GM23338 (cell line): ENCODE measurements around the gene UEVLD. TPM values are rescaled to one million over a fixed set of nuclear protein-coding genes. Genes with fewer than 3 reads are reported as not detected.

Experiments
- ATAC-seq: fragments of 200-7000 bp; cut with Tn5 transposase; 3 replicates; pipeline ENCODE4 v1.9.1; 2020
- DNase-seq: peaks from one replicate; pipeline ENCODE4 v3.0.0-alpha.2; 2015; ENCODE audit warnings: low spot score
- H2AFZ ChIP-seq: fragments of 200-600 bp; sonication (generic); 2 replicates; pipeline ENCODE4 v1.8.0; 2016; ENCODE audit warnings: antibody characterized with exemption, mild to moderate bottlenecking, moderate library complexity
- H3F3A ChIP-seq: fragments of 200-600 bp; sonication (generic); replicated peaks from 2 replicates; pipeline ENCODE4 v1.8.0; 2017; ENCODE audit warnings: antibody characterized with exemption, mixed run types, low read depth
- H3K27ac ChIP-seq: fragments of 200-600 bp; sonication (generic); 2 replicates; pipeline ENCODE4 v1.6.1; 2016; ENCODE audit warnings: low read depth
- H3K27me3 ChIP-seq: fragments of 200-600 bp; sonication (generic); 2 replicates; pipeline ENCODE4 v1.8.0; 2016; ENCODE audit warnings: mild to moderate bottlenecking, mixed run types, moderate library complexity; ENCODE audit not compliant: insufficient read depth
- H3K36me3 ChIP-seq: fragments of 200-600 bp; sonication (generic); 2 replicates; pipeline ENCODE4 v1.8.0; 2016; ENCODE audit warnings: mild to moderate bottlenecking; ENCODE audit not compliant: insufficient read depth
- H3K4me1 ChIP-seq: fragments of 200-600 bp; sonication (generic); 2 replicates; pipeline ENCODE4 v1.8.0; 2016; ENCODE audit warnings: mild to moderate bottlenecking, moderate library complexity; ENCODE audit not compliant: insufficient read depth
- H3K4me2 ChIP-seq: fragments of 200-600 bp; sonication (generic); 2 replicates; pipeline ENCODE4 v1.7.1; 2017; ENCODE audit warnings: mixed run types
- H3K4me3 ChIP-seq: fragments of 200-600 bp; sonication (generic); 2 replicates; pipeline ENCODE4 v1.6.1; 2016; ENCODE audit warnings: mixed run types
- H3K79me2 ChIP-seq: fragments of 200-600 bp; sonication (generic); replicated peaks from 2 replicates; pipeline ENCODE4 v1.8.0; 2017; ENCODE audit warnings: mild to moderate bottlenecking; ENCODE audit not compliant: insufficient read depth
- H3K9me2 ChIP-seq: fragments of 200-600 bp; sonication (generic); 2 replicates; pipeline ENCODE4 v1.8.0; 2017; ENCODE audit not compliant: insufficient read depth
- H4K20me1 ChIP-seq: fragments of 200-600 bp; sonication (generic); replicated peaks from 2 replicates; pipeline ENCODE4 v1.8.0; 2017; ENCODE audit warnings: mild to moderate bottlenecking; ENCODE audit not compliant: insufficient read depth
- H3K27ac Mint-ChIP-seq: 2 replicates; pipeline ENCODE4 v1.8.0; 2020; ENCODE audit warnings: inconsistent platforms, mild to moderate bottlenecking, moderate library complexity, mixed read lengths
- H3K27me3 Mint-ChIP-seq: 3 replicates; pipeline ENCODE4 v1.8.0; 2022; ENCODE audit warnings: low read depth, mild to moderate bottlenecking, moderate library complexity, mixed read lengths, inconsistent platforms; ENCODE audit not compliant: insufficient read depth, poor library complexity
- H3K36me3 Mint-ChIP-seq: 3 replicates; pipeline ENCODE4 v1.8.0; 2021; ENCODE audit warnings: low read depth, mild to moderate bottlenecking, inconsistent platforms, moderate library complexity, mixed read lengths
- H3K4me1 Mint-ChIP-seq: 3 replicates; pipeline ENCODE4 v1.8.0; 2020; ENCODE audit warnings: mild to moderate bottlenecking, inconsistent platforms, mixed read lengths
- H3K4me3 Mint-ChIP-seq: 3 replicates; pipeline ENCODE4 v1.8.0; 2021; ENCODE audit warnings: moderate library complexity, mild to moderate bottlenecking, inconsistent platforms, mixed read lengths
- H3K9me3 Mint-ChIP-seq: 3 replicates; pipeline ENCODE4 v1.8.0; 2020; ENCODE audit warnings: moderate library complexity, mild to moderate bottlenecking, inconsistent platforms, mixed read lengths
- CREB1 ChIP-seq: fragments of 250-450 bp; sonication (Bioruptor Pico); IDR thresholded peaks from 2 replicates; pipeline ENCODE4 v1.5.0; 2020; ENCODE audit warnings: low read depth, mild to moderate bottlenecking, moderate library complexity
- EZH2 ChIP-seq: fragments of 200-600 bp; sonication (generic); IDR thresholded peaks from one replicate; pipeline ENCODE4 v1.8.0; 2017; ENCODE audit warnings: antibody characterized with exemption, mild to moderate bottlenecking, low read depth; ENCODE audit not compliant: unreplicated experiment
- EZH2phosphoT487 ChIP-seq: fragments of 200-600 bp; sonication (generic); IDR thresholded peaks from one replicate; pipeline ENCODE4 v1.8.1; 2018; ENCODE audit warnings: antibody characterized with exemption; ENCODE audit not compliant: unreplicated experiment
- JUNB ChIP-seq: IDR thresholded peaks from one replicate; pipeline ENCODE4 v1.6.1; 2016; ENCODE audit warnings: antibody characterized with exemption; ENCODE audit not compliant: unreplicated experiment
- POLR2AphosphoS5 ChIP-seq: IDR thresholded peaks from 2 replicates; pipeline ENCODE4 v1.6.1; 2016; ENCODE audit warnings: antibody characterized with exemption, low read depth
- STAT1 ChIP-seq: IDR thresholded peaks from one replicate; pipeline ENCODE4 v1.6.1; 2016; ENCODE audit warnings: antibody characterized with exemption; ENCODE audit not compliant: unreplicated experiment
- ZNF114 ChIP-seq: fragments of 250-450 bp; sonication (Bioruptor Pico); IDR thresholded peaks from 2 replicates; pipeline ENCODE4 v1.5.0; 2020; ENCODE audit warnings: mild to moderate bottlenecking, moderate library complexity
- ZNF331 ChIP-seq: fragments of 250-450 bp; sonication (Bioruptor Pico); IDR thresholded peaks from 2 replicates; pipeline ENCODE4 v1.5.0; 2020; ENCODE audit warnings: low read depth, mild to moderate bottlenecking, moderate library complexity
- polyA plus RNA-seq: library from polyadenylated mRNA; unstranded; fragments of >200 nt; fragmentation: Nextera tagmentation; extraction: Ambion mirVana; gene quantifications from 2 replicates; pipeline ENCODE4 v1.2.1, GENCODE V29; 2016
- total RNA-seq: library from RNA; depleted of rRNA; stranded (reverse); fragments of >200 nt; shearing (Covaris generic); gene quantifications from 2 replicates; pipeline ENCODE4 v1.2.3, GENCODE V29; 2014
- TF ChIP-seq, protein P1 (sequence below), 2 experiments: fragments of 200-600 bp in 1 of 2; sonication (generic) in 1 of 2; conservative IDR thresholded peaks; 2 replicates each; pipeline versions ENCODE4 v1.5.1 to v1.6.1; 2016 to 2017; ENCODE audit warnings: antibody characterized with exemption in 2 of 2, low read depth in 2 of 2, mild to moderate bottlenecking in 2 of 2, moderate library complexity in 1 of 2
- TF ChIP-seq, protein P2 (sequence below): IDR thresholded peaks from one replicate; pipeline ENCODE4 v1.6.1; 2018; ENCODE audit warnings: antibody characterized with exemption; ENCODE audit not compliant: unreplicated experiment
- TF ChIP-seq, protein P3 (sequence below): IDR thresholded peaks from 2 replicates; pipeline ENCODE4 v1.6.1; 2016; ENCODE audit warnings: antibody characterized with exemption

Gene UEVLD
- total and polyA plus RNA-seq, 2 experiments from 2014 or later = 10.2 to 11.8 TPM

DNA sequence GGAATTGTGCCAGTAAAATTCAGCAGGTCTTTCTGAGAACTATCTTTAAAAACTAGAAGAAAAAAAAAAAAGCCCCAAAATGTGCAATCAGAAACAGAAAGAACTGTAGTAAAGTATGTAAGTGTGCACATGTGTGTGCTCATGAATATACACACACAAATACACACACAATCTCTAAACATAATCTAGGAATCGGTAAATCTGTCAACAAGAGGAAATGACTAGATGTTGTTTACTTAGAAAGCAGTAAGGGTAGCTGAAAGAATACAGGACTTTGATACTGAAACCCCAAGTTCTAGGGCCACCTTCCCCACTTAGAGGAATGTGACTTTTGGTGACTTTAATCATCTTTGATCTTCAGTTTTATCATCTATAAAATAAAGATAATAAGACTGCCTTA is 13.2 kb downstream of the UEVLD start (continued):
- TF ChIP-seq, protein P1, sequence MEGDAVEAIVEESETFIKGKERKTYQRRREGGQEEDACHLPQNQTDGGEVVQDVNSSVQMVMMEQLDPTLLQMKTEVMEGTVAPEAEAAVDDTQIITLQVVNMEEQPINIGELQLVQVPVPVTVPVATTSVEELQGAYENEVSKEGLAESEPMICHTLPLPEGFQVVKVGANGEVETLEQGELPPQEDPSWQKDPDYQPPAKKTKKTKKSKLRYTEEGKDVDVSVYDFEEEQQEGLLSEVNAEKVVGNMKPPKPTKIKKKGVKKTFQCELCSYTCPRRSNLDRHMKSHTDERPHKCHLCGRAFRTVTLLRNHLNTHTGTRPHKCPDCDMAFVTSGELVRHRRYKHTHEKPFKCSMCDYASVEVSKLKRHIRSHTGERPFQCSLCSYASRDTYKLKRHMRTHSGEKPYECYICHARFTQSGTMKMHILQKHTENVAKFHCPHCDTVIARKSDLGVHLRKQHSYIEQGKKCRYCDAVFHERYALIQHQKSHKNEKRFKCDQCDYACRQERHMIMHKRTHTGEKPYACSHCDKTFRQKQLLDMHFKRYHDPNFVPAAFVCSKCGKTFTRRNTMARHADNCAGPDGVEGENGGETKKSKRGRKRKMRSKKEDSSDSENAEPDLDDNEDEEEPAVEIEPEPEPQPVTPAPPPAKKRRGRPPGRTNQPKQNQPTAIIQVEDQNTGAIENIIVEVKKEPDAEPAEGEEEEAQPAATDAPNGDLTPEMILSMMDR (conservative IDR thresholded peaks at IDR 0.05; ENCODE audit: low read depth in 2 of 2) = no peak
- no peak for TF ChIP-seq EZH2
- TF ChIP-seq POLR2AphosphoS5 = no peak
- no peak for TF ChIP-seq ZNF331 (CRISPR knock-in tag)
- no peak for TF ChIP-seq ZNF114 (CRISPR knock-in tag)
- TF ChIP-seq, protein P2, sequence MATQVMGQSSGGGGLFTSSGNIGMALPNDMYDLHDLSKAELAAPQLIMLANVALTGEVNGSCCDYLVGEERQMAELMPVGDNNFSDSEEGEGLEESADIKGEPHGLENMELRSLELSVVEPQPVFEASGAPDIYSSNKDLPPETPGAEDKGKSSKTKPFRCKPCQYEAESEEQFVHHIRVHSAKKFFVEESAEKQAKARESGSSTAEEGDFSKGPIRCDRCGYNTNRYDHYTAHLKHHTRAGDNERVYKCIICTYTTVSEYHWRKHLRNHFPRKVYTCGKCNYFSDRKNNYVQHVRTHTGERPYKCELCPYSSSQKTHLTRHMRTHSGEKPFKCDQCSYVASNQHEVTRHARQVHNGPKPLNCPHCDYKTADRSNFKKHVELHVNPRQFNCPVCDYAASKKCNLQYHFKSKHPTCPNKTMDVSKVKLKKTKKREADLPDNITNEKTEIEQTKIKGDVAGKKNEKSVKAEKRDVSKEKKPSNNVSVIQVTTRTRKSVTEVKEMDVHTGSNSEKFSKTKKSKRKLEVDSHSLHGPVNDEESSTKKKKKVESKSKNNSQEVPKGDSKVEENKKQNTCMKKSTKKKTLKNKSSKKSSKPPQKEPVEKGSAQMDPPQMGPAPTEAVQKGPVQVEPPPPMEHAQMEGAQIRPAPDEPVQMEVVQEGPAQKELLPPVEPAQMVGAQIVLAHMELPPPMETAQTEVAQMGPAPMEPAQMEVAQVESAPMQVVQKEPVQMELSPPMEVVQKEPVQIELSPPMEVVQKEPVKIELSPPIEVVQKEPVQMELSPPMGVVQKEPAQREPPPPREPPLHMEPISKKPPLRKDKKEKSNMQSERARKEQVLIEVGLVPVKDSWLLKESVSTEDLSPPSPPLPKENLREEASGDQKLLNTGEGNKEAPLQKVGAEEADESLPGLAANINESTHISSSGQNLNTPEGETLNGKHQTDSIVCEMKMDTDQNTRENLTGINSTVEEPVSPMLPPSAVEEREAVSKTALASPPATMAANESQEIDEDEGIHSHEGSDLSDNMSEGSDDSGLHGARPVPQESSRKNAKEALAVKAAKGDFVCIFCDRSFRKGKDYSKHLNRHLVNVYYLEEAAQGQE = no peak
- no peak for TF ChIP-seq CREB1 (CRISPR knock-in tag)
- TF ChIP-seq JUNB = no peak
- TF ChIP-seq STAT1 = no peak

DNA sequence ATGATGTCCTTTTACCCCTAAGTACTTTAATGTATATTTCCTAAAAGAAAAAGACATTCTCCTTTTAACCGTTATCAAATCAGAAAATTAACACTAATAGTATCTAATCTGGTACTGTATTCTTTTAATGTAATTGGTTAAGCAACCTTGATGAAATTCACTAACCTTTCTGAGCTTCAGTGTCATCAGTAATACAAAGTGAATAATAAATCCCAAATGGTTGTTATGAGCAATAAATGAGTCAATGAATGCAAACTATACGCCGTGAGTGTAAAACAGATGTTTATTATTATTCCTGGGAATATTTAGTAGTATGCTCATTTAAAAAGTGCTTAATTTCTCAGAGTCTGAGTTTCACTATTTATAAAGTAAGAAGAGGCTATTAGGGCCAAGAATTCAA is 21.5 kb downstream of the UEVLD start:
- no peak overlapping the region for H3K4me3 Mint-ChIP-seq
- no peaks in the 10 kb centered on the region for H3K79me2 ChIP-seq
- no peaks in the 10 kb centered on the region for H4K20me1 ChIP-seq
- no peak overlapping the region for H2AFZ ChIP-seq
- no peaks in the 10 kb centered on the region for H3F3A ChIP-seq
- ATAC-seq (no peak), DNase-seq (no peak)
- H3K4me2 ChIP-seq = no peak overlapping the region
- H3K36me3 Mint-ChIP-seq = 0 out of 3 replicates have a peak, but pooled peaks cover 3% of the 10 kb centered on the region
- H3K4me3 ChIP-seq = no peak overlapping the region
- no peaks in the 10 kb centered on the region for H3K9me3 Mint-ChIP-seq
- H3K27me3 ChIP-seq = no peaks in the 10 kb centered on the region
- no peak overlapping the region for H3K27ac Mint-ChIP-seq
- no peaks in the 10 kb centered on the region for H3K36me3 ChIP-seq
- H3K27ac ChIP-seq = no peak overlapping the region
- H3K27me3 Mint-ChIP-seq = peaks cover 3% of the 10 kb centered on the region
- no peaks in the 10 kb centered on the region for H3K9me2 ChIP-seq
- H3K4me1 Mint-ChIP-seq = peaks cover 6% of the 10 kb centered on the region; the same call in 2 of the 3 replicates
- H3K4me1 ChIP-seq = peaks cover 9% of the 10 kb centered on the region
- TF ChIP-seq, protein P1 (conservative IDR thresholded peaks at IDR 0.05; ENCODE audit: low read depth in 2 of 2) = no peak
- TF ChIP-seq, protein P2 = no peak
- no peak for TF ChIP-seq EZH2phosphoT487
- TF ChIP-seq POLR2AphosphoS5 = no peak
- TF ChIP-seq, protein P3, sequence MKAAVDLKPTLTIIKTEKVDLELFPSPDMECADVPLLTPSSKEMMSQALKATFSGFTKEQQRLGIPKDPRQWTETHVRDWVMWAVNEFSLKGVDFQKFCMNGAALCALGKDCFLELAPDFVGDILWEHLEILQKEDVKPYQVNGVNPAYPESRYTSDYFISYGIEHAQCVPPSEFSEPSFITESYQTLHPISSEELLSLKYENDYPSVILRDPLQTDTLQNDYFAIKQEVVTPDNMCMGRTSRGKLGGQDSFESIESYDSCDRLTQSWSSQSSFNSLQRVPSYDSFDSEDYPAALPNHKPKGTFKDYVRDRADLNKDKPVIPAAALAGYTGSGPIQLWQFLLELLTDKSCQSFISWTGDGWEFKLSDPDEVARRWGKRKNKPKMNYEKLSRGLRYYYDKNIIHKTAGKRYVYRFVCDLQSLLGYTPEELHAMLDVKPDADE = no peak
- no peak for TF ChIP-seq STAT1
- no peak for TF ChIP-seq CREB1 (CRISPR knock-in tag)
